Measurements from ENCODE around the gene NEMP1.
A peak's percentile ranks its signal among the peaks of the same experiment; 100 is the strongest.

NEMP1 gene

DNA sequence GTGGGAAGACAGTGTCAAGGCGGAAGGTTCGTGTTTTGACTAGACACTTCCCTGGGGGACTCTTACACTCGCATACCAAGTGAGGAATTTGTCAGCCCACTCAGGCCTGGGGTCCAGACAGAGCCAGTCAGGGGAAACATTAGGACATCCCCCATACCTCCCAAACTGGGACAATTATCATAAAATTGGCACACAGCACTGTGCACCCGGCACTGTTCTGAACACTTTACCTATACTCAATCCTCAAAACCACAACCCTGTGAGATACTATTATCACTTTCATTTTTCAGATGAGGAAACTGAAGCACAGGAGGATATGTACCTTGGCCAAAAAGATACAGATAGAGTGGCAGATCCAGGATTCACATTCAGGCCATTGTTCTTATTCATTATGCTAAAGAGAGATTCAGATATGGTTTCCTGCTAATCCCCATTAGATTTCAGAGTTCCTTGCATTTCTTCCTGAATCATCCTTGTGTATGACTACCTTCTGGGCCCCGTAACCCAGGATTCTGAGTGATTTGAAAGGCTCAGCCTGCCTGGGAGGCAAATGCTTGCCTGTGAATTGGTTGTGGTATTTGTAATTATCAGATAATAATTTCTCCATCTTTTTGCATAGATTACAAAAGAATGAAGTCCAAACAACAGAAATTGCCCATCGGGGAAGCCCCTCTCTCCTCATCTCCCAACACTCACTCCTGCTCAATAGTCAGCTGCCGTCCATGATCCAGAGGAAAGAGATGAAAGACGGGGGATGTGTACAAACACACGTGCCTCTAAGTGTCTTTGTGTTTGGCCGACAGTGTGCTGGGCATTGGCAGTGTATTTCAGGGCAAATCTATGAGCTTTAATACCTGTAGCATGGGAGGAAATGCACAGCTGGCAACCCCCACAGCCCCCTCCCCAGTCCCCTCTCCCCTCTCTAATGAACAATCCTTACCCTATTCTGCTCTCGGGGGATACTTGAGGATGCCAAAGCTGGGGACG, 66.9 kb downstream of the NEMP1 start:
- H3K27ac ChIP-seq (ENCODE audit: low read depth, low read length), result no peak overlapping the region
- no peaks in the 10 kb centered on the region for H3K36me3 ChIP-seq (ENCODE audit: insufficient read depth, low read length)
- H3K27me3 ChIP-seq (ENCODE audit: control insufficient read depth in 1 of 2, insufficient read depth in 2 of 2, low read length in 2 of 2), result no peaks in the 10 kb centered on the region
- peaks cover 18% of the 10 kb centered on the region for H3K4me1 ChIP-seq (ENCODE audit: insufficient read depth, low read length)
- H3K4me3 ChIP-seq (ENCODE audit: low read depth in 1 of 2, low read length in 2 of 2), result no peak overlapping the region
- no peak overlapping the region for H3K9ac ChIP-seq (ENCODE audit: low read length)
- H3K9me3 ChIP-seq (ENCODE audit: low read length), result no peaks in the 10 kb centered on the region

- H3K9ac ChIP-seq (ENCODE audit: low read length), result no peak overlapping the region
- H3K9me3 ChIP-seq (ENCODE audit: low read length), result no peaks in the 10 kb centered on the region
- H3K4me3 ChIP-seq (ENCODE audit: low read depth in 1 of 2, low read length in 2 of 2), result no peak overlapping the region
- no peaks in the 10 kb centered on the region for H3K36me3 ChIP-seq (ENCODE audit: insufficient read depth, low read length)
- H3K4me1 ChIP-seq (ENCODE audit: insufficient read depth, low read length), result peaks cover 21% of the 10 kb centered on the region
- H3K27ac ChIP-seq (ENCODE audit: low read depth, low read length), result no peak overlapping the region
- H3K27me3 ChIP-seq (ENCODE audit: control insufficient read depth in 1 of 2, insufficient read depth in 2 of 2, low read length in 2 of 2), result no peaks in the 10 kb centered on the region
These were observed 67.9 kb downstream of the NEMP1 start for GRCh38 chr12:57010627-57011247.

DNA sequence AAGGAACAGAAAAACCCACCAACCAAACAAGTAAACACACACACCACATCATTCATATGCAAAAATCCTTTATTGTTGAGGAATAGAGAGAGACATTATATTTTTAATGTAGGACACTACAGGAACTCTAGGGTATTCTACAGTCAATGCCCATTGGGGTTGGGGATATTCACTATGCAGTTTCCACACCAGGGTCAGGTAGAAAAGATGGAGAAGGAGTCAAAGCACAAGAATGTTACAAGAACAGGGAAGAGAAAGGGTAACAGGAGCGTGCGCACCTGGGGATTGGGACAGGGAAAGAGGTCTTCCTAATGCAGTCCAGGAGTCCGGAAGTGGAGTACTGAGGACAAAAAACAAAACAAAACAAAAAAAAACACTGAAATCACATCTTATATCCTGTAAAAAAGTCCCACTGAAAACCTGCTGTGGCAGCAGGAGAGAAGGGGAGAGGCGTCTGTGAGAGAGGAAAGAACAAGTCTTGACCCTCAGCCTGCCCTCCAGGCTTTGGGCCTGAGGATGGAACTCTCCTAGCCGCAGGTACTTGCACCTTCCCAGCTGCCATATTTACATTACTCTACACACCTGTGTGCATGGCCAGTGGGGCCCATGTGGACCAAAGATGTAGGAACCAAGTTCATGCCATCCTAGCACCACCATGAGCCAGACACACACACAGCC, 68.5 kb downstream of the NEMP1 start:
- no peaks in the 10 kb centered on the region for H3K36me3 ChIP-seq (ENCODE audit: insufficient read depth, low read length)
- H3K27ac ChIP-seq (ENCODE audit: low read depth, low read length), result no peak overlapping the region
- H3K4me3 ChIP-seq (ENCODE audit: low read depth in 1 of 2, low read length in 2 of 2), result no peak overlapping the region
- H3K27me3 ChIP-seq (ENCODE audit: control insufficient read depth in 1 of 2, insufficient read depth in 2 of 2, low read length in 2 of 2), result no peaks in the 10 kb centered on the region
- no peaks in the 10 kb centered on the region for H3K9me3 ChIP-seq (ENCODE audit: low read length)
- H3K9ac ChIP-seq (ENCODE audit: low read length), result no peak overlapping the region
- peaks cover 27% of the 10 kb centered on the region for H3K4me1 ChIP-seq (ENCODE audit: insufficient read depth, low read length)

GRCh38 chr12:57008178-57008577, 70.4 kb downstream of the NEMP1 start:
- H3K27ac ChIP-seq (ENCODE audit: low read depth, low read length), result peak overlapping the region; percentile 35
- H3K4me1 ChIP-seq (ENCODE audit: insufficient read depth, low read length), result peaks cover 31% of the 10 kb centered on the region
- peaks cover 13% of the 10 kb centered on the region for H3K36me3 ChIP-seq (ENCODE audit: insufficient read depth, low read length)
- no peaks in the 10 kb centered on the region for H3K27me3 ChIP-seq (ENCODE audit: control insufficient read depth in 1 of 2, insufficient read depth in 2 of 2, low read length in 2 of 2)
- no peak overlapping the region for H3K9ac ChIP-seq (ENCODE audit: low read length)
- H3K4me3 ChIP-seq (ENCODE audit: low read depth in 1 of 2, low read length in 2 of 2), result no peak overlapping the region
- no peaks in the 10 kb centered on the region for H3K9me3 ChIP-seq (ENCODE audit: low read length)

DNA sequence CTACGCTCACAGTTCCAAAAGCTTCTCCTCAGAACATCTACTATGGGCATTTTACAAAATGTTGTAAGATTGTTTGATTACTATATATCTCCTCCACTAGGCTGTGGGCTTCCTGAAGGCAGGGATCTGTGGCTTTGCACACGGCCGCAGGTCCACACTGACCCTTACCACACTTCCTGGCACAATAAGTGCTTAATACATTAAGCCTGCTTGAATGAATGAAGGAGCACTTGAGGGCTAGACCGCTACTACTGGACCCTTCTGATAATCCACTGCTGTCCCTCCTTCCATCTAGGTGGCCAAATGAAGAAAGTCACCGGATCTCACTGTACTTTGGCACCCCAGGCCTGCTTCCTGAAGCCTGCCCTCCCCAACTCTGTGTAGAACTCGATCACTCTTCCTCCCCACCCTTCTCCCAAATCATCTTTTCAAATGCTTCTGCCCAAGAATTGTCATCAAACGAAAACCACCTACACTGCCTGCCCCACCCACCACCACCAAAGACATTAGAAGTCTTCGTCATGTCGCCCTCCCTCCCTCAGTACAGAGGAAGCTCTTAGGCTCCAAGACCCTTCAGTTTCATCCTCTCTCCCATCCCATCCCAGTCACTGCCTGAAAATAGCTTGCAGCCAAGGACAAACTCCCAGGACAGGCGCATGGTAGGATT, 71.6 kb downstream of the NEMP1 start:
- H3K36me3 ChIP-seq (ENCODE audit: insufficient read depth, low read length), result peaks cover 25% of the 10 kb centered on the region
- peak overlapping the region; percentile 59 for H3K27ac ChIP-seq (ENCODE audit: low read depth, low read length)
- H3K9me3 ChIP-seq (ENCODE audit: low read length), result no peaks in the 10 kb centered on the region
- H3K9ac ChIP-seq (ENCODE audit: low read length), result no peak overlapping the region
- peak overlapping the region; percentile 37 to 51 for H3K4me3 ChIP-seq (ENCODE audit: low read depth in 1 of 2, low read length in 2 of 2)
- H3K27me3 ChIP-seq (ENCODE audit: control insufficient read depth in 1 of 2, insufficient read depth in 2 of 2, low read length in 2 of 2), result no peaks in the 10 kb centered on the region
- H3K4me1 ChIP-seq (ENCODE audit: insufficient read depth, low read length), result peaks cover 34% of the 10 kb centered on the region

- H3K4me1 ChIP-seq (ENCODE audit: insufficient read depth, low read length), result peaks cover 42% of the 10 kb centered on the region
- no peaks in the 10 kb centered on the region for H3K9me3 ChIP-seq (ENCODE audit: low read length)
- H3K36me3 ChIP-seq (ENCODE audit: insufficient read depth, low read length), result peaks cover 30% of the 10 kb centered on the region
- peak within 1 kb of the TSS; percentile 80 to 82 for H3K4me3 ChIP-seq (ENCODE audit: low read depth in 1 of 2, low read length in 2 of 2)
- H3K9ac ChIP-seq (ENCODE audit: low read length), result peak within 1 kb of the TSS; percentile 63
- peak within 1 kb of the TSS; percentile 91 for H3K27ac ChIP-seq (ENCODE audit: low read depth, low read length)
- H3K27me3 ChIP-seq (ENCODE audit: control insufficient read depth in 1 of 2, insufficient read depth in 2 of 2, low read length in 2 of 2), result no peaks in the 10 kb centered on the region
These were observed 72.4 kb downstream of the NEMP1 start, which contains the start of gene ZBTB39 for GRCh38 chr12:57005980-57006808. ZBTB39 (minus strand) TSS chr12:57006546; CDS start chr12:57004917, 1,629 bp downstream.
